OCI-LY3 (cell line): ENCODE measurements around the gene PRKAA2.

Source experiments
- H2AFZ ChIP-seq: fragments of 200-600, 300-600 bp; shearing (Covaris generic); 2 replicates; pipeline ENCODE4 v1.6.0; 2014; ENCODE audit warnings: antibody characterized with exemption, low read depth, low read length
- H3K27ac ChIP-seq: fragments of 200-600, 300-600 bp; sonication (generic); 2 replicates; pipeline ENCODE4 v1.5.1; 2014; ENCODE audit warnings: mild to moderate bottlenecking, low read length, moderate library complexity, mixed read lengths
- H3K27me3 ChIP-seq: fragments of 200-600, 300-600 bp; sonication (generic); 2 replicates; pipeline ENCODE4 v1.6.1; 2014; ENCODE audit warnings: low read depth, low read length, mixed read lengths
- H3K36me3 ChIP-seq: fragments of 200-600, 300-600 bp; sonication (generic); replicated peaks from 2 replicates; pipeline ENCODE3; 2014; ENCODE audit warnings: low read depth, low read length, mixed read lengths
- H3K4me1 ChIP-seq: fragments of 300-600, 200-600 bp; sonication (generic); 2 replicates; pipeline ENCODE4 v1.6.1; 2014; ENCODE audit warnings: low read length, mixed read lengths
- H3K4me2 ChIP-seq: fragments of 200-600, 300-600 bp; sonication (generic); 2 replicates; pipeline ENCODE4 v1.6.1; 2014; ENCODE audit warnings: low read length, mixed read lengths
- H3K4me3 ChIP-seq: fragments of 300-600, 200-600 bp; sonication (generic); 2 replicates; pipeline ENCODE4 v1.5.1; 2014; ENCODE audit warnings: antibody characterized with exemption, mild to moderate bottlenecking, low read length, moderate library complexity
- H3K79me2 ChIP-seq: fragments of 300-600, 200-600 bp; shearing (Covaris generic); 2 replicates; pipeline ENCODE4 v1.6.1; 2014; ENCODE audit warnings: mild to moderate bottlenecking, low read length, mixed read lengths
- H3K9ac ChIP-seq: fragments of 300-600, 200-600 bp; shearing (Covaris generic); 2 replicates; pipeline ENCODE4 v1.6.0; 2014; ENCODE audit warnings: mild to moderate bottlenecking, low read length, moderate library complexity
- H3K9me3 ChIP-seq: fragments of 200-600, 300-600 bp; shearing (Covaris generic); 2 replicates; pipeline ENCODE4 v1.6.1; 2014; ENCODE audit warnings: low read length, mixed read lengths; ENCODE audit not compliant: insufficient read depth
- H4K20me1 ChIP-seq: fragments of 200-600, 300-600 bp; sonication (generic); 2 replicates; pipeline ENCODE4 v1.6.1; 2016; ENCODE audit warnings: low read length, mixed read lengths; ENCODE audit not compliant: insufficient read depth
- CTCF ChIP-seq: fragments of 200-600, 300-600 bp; sonication (generic); IDR thresholded peaks from 2 replicates; pipeline ENCODE4 v1.5.1; 2014; ENCODE audit warnings: antibody characterized with exemption, low read length, low read depth
- EZH2phosphoT487 ChIP-seq: fragments of 200-600 bp; shearing (Covaris generic); IDR thresholded peaks from 2 replicates; pipeline ENCODE4 v1.6.1; 2018; ENCODE audit warnings: antibody characterized with exemption, mixed run types, low read depth

The PRKAA2 gene

DNA sequence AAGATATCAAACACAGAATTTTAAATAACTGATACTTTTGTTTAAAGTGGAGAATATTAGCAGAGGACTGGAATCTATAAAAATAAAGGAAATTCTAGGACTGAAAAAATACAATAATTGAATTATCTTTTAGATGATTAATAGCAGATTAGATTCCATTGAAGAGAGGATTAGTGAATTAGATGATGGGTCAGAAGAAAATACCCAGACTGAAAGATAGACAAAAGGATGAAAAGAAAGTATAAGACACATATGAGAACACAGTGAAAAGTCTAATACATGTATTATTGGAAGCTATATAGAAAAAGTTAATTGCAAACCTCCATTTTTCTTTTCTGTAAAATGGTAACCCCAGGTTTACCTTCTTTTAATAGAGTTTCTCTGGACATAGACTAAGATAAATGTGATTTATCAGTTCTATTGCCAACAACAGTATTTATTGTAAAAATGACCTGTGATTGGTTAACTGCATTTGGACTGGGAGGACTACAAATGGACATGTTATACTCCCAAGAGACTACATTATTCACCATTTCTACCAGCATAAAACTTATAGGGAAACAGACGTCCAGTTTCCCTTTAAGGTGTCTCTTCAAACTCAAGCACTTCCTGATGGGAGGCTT is 11.0 kb downstream of the PRKAA2 start:
- no peak overlapping the region for H3K27ac ChIP-seq
- no peak overlapping the region for H3K9ac ChIP-seq
- no peaks in the 10 kb centered on the region for H3K79me2 ChIP-seq
- no peak overlapping the region for H3K4me2 ChIP-seq
- no peaks in the 10 kb centered on the region for H3K9me3 ChIP-seq
- no peak overlapping the region for H2AFZ ChIP-seq
- no peak overlapping the region for H3K4me3 ChIP-seq
- TF ChIP-seq CTCF: no peak
- TF ChIP-seq EZH2phosphoT487: no peak
- no peaks in the 10 kb centered on the region for H3K36me3 ChIP-seq
- no peaks in the 10 kb centered on the region for H3K27me3 ChIP-seq
- H3K4me1 ChIP-seq: no peaks in the 10 kb centered on the region
- no peaks in the 10 kb centered on the region for H4K20me1 ChIP-seq

- no peaks in the 10 kb centered on the region for H3K36me3 ChIP-seq
- no peak overlapping the region for H3K4me3 ChIP-seq
- H3K9ac ChIP-seq: no peak overlapping the region
- no peaks in the 10 kb centered on the region for H3K9me3 ChIP-seq
- H3K4me2 ChIP-seq: no peak overlapping the region
- no peaks in the 10 kb centered on the region for H4K20me1 ChIP-seq
- H3K4me1 ChIP-seq: no peaks in the 10 kb centered on the region
- H3K27ac ChIP-seq: no peak overlapping the region
- H3K79me2 ChIP-seq: no peaks in the 10 kb centered on the region
- H2AFZ ChIP-seq: no peak overlapping the region
- TF ChIP-seq CTCF: no peak
- no peak for TF ChIP-seq EZH2phosphoT487
- H3K27me3 ChIP-seq: no peaks in the 10 kb centered on the region
These were observed 13.1 kb downstream of the PRKAA2 start for GRCh38 chr1:56658254-56658653.

GRCh38 chr1:56660293-56660692 is 15.2 kb downstream of the PRKAA2 start:
- Histone ChIP-seq H3K79me2 (no peaks in the 10 kb centered on the region), H3K4me1 (no peaks in the 10 kb centered on the region), H3K27ac (no peak overlapping the region), H3K9ac (no peak overlapping the region), H3K4me3 (no peak overlapping the region), H4K20me1 (no peaks in the 10 kb centered on the region), H3K4me2 (no peak overlapping the region), H2AFZ (no peak overlapping the region), H3K9me3 (no peaks in the 10 kb centered on the region), H3K27me3 (no peaks in the 10 kb centered on the region), H3K36me3 (no peaks in the 10 kb centered on the region)
- no peak for TF ChIP-seq EZH2phosphoT487
- TF ChIP-seq CTCF: no peak

DNA sequence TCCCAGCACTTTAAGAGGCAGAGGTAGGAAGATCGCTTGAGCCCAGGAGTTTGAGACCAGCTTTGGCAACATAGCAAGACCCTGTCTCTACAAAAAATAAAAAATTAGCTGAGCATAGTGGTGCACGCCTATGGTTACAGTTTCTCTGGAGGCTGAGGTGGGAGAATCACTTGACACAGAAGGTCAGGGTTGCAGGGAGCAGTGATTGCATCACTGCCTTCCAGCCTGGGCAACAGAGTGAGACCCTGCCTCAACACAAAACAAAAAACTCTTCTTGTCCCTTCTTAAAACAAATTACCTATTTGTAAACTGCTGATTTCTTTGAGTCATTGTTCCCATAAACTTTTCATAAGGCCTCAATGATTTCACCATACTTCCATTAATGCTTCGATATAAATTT is 18.7 kb downstream of the PRKAA2 start:
- no peaks in the 10 kb centered on the region for H3K79me2 ChIP-seq
- no peaks in the 10 kb centered on the region for H3K36me3 ChIP-seq
- TF ChIP-seq EZH2phosphoT487: no peak
- TF ChIP-seq CTCF: no peak
- no peak overlapping the region for H3K9ac ChIP-seq
- H4K20me1 ChIP-seq: no peaks in the 10 kb centered on the region
- no peak overlapping the region for H3K4me2 ChIP-seq
- no peak overlapping the region for H3K4me3 ChIP-seq
- H3K27me3 ChIP-seq: no peaks in the 10 kb centered on the region
- no peaks in the 10 kb centered on the region for H3K4me1 ChIP-seq
- H3K9me3 ChIP-seq: no peaks in the 10 kb centered on the region
- H2AFZ ChIP-seq: no peak overlapping the region
- H3K27ac ChIP-seq: no peak overlapping the region
